Astrocyte (in vitro differentiated cells and primary cell): ENCODE results near the gene TUNAR.

Experiments
- EZH2 ChIP-seq: IDR thresholded peaks from 2 replicates; pipeline ENCODE4 v1.6.1; 2012; ENCODE audit warnings: mild to moderate bottlenecking, low read length, inconsistent platforms; ENCODE audit not compliant: insufficient read depth
- TF ChIP-seq, protein P1 (sequence below): IDR thresholded peaks from 2 replicates; pipeline ENCODE4 v1.5.1; 2011; ENCODE audit warnings: low read depth, mild to moderate bottlenecking, inconsistent platforms, low read length, moderate library complexity; ENCODE audit not compliant: insufficient read depth

DNA sequence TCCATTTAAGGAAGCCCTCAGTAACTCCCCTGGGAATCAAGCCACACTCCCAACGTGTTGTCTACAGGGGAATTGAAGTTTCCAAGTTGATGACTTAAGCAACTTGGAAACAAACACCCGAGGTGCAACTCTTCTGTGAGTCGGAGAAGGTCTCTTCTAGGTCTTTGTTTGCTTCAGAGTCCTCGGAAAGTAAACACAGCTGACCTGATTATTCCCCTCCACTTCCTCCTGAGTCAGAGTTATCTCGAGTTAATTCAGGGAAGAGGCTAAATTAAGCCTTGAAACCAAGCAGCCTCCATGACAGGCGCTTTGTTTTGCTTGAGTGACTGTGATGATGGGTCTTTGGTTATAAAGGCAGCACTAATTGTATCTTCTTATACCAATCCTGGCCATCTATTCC, 41.8 kb downstream of the TUNAR start:
- TF ChIP-seq EZH2, result no peak
- TF ChIP-seq, protein P1, sequence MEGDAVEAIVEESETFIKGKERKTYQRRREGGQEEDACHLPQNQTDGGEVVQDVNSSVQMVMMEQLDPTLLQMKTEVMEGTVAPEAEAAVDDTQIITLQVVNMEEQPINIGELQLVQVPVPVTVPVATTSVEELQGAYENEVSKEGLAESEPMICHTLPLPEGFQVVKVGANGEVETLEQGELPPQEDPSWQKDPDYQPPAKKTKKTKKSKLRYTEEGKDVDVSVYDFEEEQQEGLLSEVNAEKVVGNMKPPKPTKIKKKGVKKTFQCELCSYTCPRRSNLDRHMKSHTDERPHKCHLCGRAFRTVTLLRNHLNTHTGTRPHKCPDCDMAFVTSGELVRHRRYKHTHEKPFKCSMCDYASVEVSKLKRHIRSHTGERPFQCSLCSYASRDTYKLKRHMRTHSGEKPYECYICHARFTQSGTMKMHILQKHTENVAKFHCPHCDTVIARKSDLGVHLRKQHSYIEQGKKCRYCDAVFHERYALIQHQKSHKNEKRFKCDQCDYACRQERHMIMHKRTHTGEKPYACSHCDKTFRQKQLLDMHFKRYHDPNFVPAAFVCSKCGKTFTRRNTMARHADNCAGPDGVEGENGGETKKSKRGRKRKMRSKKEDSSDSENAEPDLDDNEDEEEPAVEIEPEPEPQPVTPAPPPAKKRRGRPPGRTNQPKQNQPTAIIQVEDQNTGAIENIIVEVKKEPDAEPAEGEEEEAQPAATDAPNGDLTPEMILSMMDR, result no peak
